NCI-H2171 (cell line): ENCODE results near the gene TIAM2.
"Not testable (repeated sequence)": the region's sequence is repeated elsewhere in the genome, so short reads cannot be mapped to it uniquely, and the experiment has no call there.

Experiments used
- DNase-seq: peaks from one replicate; lab custom pipeline; 2025; lab: John Stamatoyannopoulos, UW

TIAM2 gene

DNA sequence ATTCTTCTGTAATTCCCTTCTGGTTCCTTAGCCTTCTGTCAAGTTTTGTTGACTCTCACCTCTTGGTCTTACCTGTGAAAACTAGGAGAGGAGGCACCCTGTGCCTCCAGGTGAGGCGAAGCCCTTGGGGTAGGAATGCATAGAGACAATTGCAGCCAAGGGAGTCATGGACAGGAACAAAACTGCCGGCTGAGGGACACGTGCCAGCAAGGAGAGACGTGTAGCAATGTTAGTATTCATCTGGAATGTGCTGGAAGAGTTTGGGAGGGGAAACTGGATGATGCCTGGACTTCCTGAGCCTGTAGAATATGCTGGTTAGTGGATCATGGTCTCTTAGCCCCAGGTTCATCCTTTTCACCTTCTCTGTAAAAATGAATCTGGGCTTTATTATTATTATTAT is 3.9 kb upstream of the TIAM2 start:
- no peak for DNase-seq

DNA sequence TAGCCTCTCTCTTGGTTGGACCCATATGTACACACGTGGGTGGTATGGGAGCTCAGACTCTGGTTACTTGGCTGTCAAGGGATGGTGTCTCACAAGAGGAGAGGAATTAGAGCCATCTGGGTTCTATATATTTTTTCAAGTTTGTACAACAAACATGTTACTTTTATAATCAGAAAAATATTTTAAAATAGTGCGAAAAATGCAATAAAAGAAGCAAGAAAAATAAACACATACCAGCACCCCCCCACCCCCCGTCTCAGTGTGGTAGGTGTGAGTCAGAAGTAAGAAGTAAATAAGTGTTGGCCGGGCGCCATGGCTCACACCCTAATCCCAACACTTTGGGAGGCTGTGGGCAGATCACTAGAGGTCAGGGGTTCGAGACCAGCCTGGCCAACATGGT is 2.1 kb upstream of the TIAM2 start:
- no peak for DNase-seq

DNA sequence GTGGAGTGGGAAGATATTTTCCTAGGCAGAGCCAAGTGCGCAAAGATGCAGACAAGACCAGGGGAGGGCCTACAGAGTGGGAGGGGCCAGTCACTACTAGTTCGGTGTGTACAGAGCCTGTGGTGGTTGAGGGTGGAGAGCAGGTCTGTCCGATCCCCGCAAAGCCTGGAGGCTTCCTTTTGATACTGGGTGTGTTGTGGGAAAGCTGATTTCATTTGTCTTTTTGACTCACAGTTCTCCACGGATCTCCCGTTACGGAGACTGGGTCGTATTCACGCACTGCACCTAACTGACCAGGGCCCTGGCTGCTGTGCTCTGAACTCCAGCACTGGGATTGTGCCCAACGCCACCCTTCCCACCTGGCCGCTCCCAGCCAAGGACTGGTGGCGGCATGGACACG is 1.4 kb upstream of the TIAM2 start:
- no peak for DNase-seq

DNA sequence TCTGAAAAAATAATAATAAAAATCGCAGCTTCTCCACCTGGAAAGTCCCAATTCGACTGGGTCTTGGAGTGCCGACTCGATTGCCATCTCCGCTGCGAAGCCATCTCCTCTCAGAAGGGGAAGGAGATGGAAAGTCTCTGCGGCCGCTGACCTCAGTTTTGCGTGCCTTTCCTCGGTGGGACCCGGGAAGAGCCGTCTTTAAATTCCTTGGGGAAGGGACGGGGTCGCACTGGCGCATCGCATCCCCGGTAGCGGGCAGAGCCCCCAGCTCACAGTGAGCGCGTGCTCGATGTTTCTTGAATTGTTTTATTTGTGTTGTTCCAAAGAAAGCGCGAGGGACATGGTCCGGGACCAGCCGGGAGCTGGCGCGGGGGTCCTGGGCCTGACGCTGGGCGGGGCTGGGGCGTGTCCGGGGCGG is 270 bp upstream of the TIAM2 start:
- DNase-seq, result no peak

DNA sequence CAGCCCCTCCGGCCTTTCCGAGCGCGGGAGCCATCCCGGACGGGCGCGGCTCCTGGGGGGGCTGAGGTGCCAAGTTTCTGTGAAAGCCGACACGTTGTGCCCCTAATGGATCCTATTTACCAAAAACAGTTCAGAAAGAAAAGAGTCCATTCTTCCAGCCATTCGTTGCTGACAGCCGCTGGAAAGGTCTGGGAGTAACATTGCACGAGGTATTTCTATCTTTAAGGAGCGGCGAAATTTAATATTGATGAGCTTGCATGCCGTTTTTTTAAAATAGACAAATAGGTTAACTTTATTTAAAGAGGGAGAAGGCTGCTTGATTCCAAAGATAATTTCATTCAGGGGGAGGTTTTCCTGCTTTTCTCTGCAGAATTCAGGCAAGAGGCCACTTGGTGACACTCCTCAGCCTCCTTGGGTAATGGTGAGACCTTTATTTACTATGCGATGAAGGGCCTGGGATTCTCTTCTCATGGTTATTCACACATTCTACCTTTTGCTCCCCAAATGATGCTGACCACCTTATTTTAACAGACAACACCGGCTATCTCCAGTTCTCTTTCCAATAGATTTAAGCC is 988 bp downstream of the TIAM2 start:
- DNase-seq, result no peak

DNA sequence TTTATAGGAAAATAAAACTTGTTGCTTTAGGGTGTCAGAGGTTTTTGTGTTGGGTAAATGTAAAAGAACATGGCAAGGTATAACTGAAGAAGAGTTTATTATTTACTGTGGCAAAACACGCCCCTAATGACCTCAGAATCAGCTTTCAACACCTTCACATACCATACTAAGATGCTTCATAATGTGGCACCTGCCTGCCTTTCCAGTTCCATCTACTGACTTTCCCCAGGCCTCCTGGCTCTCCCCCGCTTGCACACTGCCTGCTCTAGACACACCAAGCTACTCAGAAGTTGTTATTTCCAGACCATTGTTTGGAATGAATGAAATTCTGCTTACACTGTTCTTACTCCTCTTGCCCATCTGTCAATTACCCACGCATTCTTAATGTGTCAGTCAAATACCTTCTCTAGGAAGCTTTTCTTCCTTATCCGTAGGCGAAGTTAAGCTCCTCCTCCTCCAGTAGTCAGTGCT is 1.8 kb downstream of the TIAM2 start:
- peak; percentile 7 for DNase-seq

DNA sequence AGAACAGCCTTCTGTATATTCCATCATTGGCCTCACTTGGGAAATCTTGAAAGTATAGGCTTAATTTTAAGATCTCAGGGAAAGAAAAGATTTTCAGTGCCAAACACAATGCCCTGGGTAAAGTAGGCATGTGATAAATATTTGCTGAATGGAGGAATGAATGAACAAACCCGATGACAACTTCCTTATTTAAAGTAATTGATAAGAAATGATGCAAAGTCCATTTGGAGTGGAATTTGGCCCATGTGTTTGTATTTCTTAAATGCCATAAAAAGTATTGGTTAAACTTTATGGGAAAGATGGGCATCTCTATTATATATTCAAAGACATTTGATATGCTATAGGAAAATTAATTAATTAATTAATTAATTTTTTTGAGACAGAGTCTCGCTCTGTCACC is 3.7 kb downstream of the TIAM2 start:
- no peak for DNase-seq

DNA sequence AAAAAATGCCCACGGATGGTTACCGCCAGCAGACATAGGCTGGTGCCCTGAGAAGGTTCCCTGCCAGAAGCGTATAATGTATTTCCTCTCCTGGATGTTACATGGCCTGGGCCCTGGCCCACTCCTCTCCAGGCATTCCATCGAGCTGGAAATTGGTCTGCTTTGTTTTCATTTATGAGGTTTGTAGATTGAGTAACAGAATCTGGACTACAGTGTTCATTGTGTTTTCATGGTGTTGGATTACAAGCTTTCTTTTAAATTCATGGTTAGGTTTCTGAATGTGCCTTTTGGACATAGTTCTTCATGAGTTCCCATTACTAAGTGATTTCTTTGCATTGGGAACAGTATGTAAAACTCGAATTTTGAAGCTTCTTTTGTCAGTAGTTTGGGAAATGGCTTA is 6.4 kb downstream of the TIAM2 start:
- no peak for DNase-seq

DNA sequence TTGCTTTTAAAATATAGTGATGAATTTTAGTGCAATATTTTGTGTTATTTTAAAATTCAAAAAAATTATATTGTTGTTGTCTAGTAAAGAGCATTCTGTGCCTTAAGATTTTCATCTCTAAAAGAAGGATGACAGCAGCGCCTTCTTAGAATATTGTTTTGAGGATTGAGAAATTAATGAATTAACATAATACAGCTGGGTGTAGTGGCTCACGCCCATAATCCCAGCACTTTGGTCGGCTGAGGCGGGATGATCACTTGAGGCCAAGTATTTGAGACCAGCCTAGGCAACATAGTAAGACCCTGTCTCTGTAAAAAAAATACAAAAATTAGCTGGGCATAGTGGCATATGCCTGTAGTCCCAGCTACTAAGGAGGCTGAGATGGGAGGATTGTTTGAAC is 6.8 kb downstream of the TIAM2 start:
- DNase-seq, result no peak

DNA sequence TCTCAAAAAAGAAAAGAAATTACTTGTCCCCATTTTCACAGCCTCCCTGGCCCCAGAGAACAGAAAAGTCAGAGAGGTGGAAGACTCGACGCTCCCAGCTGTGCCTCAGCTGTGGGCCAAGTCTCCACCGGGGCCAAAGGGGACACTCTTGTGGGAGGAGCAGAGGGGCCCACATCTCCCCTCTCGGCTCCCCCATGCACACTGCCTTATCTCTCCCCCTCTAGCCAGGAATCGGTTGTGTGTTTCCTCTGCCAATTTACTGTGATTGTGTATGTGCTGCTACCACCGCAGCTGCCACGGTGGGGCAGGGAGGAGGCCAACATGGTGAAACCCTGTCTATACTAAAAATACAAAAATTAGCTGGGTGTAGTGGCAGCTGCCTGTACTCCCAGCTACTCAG is 8.4 kb downstream of the TIAM2 start:
- DNase-seq, result no peak

DNA sequence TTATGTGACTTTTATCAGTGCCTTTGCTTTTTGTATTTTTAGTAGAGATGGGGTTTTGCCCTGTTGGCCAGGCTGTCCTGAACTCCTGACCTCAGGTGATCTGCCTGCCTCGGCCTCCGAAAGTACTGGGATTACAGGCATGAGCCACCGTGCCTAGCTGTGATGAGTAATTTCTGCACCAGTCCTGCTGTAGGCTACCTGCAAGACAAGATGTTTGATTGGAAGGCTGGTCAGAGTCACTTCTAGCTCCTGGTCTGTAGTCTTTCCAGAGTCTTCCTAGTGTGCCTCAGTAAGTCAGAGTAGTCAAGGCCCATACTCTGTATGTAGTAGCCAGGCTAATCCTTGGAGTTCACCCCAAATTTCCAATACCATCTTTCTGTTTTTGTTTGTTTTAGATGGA is 8.9 kb downstream of the TIAM2 start:
- no peak for DNase-seq

DNA sequence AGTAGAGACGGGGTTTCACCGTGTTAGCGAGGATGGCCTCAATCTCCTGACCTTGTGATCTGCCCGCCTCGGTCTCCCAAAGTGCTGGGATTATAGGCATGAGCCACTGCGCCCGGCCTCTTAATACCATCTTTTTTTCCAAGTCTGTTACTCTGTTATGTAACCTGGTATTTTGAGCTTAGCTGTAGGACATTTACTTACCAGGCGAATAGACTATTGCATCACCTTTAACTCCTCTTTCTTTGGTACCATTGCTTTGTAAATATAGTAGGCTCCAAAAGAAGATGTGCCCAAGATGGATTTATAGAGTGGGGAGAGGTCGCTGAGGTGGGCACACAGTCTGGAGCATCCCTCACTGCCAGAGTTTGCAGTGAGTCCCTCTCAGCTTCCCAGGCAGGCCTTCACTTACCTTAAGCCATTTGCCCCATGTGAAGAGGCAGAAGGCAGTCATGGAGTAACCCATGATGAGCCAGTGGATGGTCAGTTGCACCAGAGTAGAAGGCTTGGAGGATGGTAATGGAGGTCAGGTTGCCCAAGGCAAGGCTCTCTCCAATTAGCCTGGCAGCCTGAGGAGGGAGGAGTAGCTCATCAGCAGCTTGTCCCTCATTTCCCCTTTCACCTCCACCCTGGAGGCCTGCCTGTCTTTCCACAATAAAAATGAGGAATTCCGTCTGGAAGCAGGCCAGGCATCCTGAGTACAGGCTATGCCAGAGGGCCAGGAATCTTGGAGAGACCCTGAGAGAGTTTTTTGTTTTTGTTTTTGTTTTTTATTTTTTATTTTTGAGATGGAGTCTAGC is 9.7 kb downstream of the TIAM2 start:
- DNase-seq, result no peak

DNA sequence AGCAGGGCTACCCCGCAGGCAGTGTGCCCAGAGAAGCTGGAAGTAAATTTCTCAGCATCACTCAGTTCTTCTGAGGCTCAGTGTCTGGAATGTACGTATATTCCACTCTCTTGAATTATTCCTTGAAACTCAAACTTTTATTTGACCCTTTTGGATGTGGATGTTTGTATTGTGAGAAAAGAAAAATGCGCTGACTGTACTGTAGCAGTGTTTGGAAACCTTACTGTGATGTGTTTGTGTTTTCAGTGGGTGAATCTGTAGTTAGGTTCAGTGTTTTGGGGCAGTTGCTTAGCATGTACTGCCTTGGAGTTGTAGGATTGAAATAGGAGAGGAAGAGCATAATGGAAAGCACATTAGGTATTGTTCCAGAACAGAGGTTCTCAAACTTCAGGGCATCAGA is 13.5 kb downstream of the TIAM2 start:
- no peak for DNase-seq

DNA sequence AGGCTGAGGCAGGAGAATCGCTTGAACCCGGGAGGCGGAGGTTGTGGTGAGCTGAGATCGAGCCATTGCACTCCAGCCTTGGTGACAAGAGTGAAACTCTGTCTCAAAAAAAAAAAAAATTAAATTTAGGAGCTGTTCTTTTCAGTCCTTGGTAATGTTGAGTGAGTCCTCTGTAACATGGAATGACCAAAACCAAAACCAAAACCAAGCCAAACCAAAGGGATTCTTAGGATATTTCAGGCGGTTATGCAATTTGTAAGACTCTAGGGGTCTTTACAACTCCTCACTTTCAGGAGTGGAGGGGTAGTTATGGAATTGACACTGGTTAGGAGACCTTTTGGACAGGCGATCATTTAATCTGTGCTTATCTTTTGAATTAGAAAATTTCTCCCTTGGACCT is 15.8 kb downstream of the TIAM2 start:
- no peak for DNase-seq

DNA sequence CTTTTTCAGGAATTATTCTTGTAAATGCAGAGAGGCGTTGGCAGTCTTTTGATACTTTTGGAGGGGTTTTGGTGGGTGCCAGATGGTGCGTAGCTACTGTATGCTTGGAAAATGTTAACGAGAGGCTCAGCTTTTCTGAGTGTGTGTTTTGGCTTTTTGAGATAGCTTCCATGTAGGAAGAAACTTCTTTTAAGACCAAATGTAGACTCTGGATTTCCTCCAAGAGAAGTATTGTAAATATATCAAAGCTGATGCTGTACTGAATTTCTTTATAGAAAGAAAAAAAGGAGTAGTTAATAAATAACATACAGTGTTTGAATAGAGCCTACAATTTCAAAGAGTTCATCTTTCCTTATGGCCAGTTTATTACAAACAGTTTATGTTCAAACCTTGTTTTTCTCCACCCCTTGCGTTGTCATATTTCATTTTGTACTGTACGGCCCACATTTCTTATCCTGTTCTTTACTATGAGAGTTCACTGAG is 16.7 kb downstream of the TIAM2 start:
- peak; percentile 60 for DNase-seq

DNA sequence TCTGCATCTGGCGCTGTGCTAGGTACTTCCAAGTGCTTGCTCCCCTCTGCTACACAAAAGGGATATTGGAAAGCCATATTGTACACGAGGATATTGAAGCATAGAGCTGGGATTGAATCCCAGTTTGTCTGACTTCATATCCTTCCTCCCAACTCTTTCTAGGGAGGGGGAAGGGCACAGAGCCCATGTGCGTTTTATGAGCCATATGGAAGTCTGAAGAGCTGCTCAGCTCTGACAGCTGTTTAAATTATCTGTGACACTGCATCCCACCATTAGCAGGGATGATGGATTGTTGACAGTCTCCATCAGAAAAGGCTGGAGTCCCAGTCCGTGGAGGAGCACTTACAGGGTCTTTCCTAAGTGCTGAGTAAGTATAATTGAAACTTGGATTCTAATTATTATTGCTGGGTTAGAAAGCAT is 18.4 kb downstream of the TIAM2 start:
- peak; percentile 80 for DNase-seq

DNA sequence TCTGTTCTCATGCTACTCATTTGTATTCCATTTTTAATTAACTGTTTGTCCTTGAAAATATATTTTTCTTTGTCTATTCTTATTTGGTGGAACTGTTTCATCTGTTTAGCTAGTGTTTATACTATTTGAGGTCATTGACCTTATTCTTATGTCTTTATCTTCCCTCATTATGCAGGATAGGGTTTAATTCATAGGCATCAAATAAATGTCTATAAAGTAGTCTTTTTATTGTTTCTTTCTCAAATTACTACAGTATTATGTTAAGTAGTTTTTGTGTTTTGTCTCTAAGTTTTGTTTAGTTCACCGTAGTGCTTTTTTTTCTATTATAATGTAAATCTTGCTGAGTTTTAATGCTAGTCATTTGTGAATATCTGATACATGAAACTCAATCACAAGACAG is 19.0 kb downstream of the TIAM2 start:
- DNase-seq, result no peak

DNA sequence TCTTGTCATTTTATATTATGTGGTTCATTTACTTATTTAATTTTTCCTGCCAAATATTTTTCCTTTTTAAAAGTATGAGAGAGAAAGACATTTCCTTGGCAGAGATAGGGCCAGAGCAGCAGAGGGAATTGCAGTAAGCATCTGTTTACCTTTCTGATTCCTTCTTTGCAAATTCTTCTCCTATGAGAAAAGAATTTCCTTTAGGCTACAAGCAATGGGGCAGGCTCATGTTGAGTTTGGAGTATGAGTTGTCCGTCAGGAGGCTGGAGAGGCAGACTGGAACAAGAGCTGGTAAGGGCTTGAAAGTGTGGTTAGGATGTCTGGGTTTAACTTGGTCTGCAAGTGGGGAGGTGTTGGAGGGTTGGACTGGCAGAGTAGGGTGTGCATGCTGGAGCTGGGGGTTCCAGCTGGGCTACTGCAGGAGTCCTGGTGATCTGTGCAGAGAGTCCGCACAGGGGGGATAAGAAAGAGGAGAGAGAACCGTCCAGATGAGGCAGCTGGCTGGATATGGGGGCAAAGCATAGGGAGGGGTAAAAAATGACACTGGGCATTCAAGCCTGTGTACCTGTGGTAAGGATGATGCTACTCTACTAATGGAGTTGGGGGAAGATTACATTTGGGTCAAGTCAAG is 19.7 kb downstream of the TIAM2 start:
- no peak for DNase-seq

DNA sequence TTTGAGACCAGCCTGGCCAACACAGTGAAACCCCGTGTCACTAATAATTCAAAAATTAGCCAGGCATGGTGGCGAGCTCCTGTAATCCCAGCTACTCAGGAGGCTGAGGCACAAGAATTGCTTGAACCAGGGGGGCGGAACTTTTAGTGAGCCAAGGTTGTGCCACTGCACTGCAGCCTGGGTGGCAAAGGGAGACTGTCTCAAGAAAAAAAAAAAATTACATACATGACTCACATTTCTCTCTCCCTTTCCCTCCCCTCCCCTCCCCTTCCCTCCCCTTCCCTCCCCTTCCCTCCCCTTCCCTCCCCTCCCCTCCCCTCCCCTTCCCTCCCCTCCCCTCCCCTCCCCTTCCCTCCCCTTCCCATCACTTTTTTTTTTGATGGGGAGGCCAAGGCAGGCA is 23.3 kb downstream of the TIAM2 start:
- not testable (repeated sequence) for DNase-seq

DNA sequence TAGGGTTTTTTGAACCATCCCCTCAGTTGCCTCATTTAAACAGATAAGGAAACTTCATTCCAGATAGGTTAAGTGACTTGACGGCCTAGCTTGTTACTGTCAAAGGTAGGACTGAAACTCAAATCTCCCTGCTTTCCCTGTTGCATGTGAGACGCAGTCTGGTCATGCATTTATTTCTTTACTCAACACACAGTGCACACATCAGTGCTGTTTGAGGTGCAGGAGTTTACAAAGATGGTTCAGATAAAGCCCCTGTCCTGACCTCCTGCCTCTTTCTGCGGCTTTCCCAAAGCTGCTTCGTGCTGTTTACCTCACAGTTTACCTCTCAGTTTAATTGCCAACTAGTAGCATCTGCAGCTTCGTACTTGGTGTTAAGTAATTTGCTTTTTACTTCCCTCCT is 26.6 kb downstream of the TIAM2 start:
- no peak for DNase-seq

DNA sequence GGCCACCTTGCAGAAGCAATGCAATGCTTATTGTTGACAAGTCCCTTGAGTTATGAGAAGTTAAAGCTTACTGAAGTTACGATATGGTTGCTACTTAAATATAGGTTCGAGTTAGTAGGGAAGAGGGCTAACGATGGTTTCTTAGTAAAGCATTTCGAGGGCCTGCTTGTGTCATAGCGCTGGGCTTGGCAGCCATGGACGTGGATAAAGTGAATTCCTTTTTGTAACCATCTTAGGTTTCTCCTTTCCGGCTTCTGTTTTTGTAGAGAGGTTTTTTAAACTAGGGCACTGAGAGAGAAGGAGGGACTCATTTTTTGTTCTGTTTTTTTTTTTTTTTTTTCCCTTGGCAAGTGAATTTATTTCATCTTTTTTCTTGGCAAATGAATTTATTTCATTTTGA is 27.6 kb downstream of the TIAM2 start:
- DNase-seq, result no peak

DNA sequence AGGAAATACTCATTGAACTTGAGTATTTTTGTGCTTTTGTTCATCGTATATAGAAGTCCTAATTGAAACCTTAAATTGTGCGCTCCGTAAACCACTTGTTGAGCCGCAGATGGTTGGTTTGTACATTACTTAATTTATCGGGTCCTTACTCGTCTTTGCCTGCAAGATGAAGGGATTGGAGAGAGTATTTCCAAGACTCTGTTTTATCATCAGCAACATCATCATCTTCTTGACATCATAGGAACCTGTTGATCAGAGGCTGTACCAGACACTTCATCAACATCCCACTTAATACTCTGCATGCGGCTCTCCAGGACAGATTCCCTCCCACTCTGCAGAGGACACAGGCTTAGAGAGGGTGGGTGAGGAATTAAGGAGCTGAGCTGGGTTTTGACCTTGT is 28.6 kb downstream of the TIAM2 start:
- no peak for DNase-seq

DNA sequence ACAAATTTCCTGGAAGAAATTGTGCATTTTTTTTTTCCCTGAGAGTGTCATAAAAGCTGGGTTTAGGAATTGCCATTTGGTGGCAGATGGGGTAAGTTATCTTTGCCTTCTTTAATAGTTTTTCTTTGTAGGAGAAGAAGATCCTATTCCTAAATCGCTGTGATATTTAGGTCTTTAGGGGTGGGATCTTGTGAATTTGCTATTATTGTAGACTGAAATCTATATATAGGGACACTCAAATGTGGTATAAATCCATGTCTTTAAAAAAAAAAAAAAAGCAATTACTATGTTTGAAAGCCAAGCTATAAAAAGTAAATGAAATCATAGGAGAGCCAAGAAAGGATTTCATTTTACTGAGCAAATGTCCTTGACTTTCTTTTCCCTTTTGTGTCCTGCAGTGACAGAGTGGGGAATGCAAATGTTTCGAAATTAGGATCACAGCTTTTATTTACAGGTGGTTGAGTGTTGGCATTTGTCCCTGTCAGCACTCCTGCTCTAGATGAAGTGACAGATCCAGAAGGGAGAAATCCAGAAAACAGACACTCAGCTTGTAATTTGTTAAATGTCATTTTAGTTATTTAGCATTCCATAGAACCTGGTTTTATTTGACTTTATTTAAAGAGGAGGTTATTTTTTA is 29.4 kb downstream of the TIAM2 start:
- no peak for DNase-seq
